ENCODE measurements around the gene ALDOB. TPM values are rescaled to one million over a fixed set of nuclear protein-coding genes. Genes with fewer than 3 reads are reported as not detected.

The ALDOB gene
- polyA plus RNA-seq (2014; cell fraction: cytosol; rRNA removed): not detected in 2 replicates
- polyA plus RNA-seq (2014; cell fraction: nucleus; rRNA removed): not detected in 2 replicates

DNA sequence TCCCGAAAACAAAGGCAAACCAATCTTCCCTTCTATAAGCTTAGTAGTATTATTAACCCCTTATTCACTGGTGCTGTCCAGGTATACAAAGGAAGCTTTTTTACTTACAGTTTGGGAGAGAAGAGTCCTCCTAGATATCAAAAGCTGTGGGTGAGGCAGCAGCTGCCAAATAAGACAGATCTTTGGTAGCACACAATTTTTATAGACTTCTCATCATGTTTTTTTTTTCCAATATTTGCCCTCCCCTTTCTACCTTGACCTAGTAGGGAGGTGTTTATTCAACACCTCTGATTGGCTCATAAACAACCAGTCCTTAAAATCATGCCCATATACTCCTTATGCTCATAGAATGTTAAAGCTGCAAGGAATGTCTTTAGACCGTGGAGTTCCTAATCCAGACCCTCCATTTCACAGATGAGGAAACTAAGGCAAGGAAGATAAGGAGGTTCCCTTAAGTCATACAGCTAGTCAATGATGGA, at the start of gene ALDOB:
TSS of gene ALDOB (minus strand) at position 174 of the 479 bp plus-strand sequence. CDS start 4,887 bp downstream, outside the sequence.
- DNase-seq (ENCODE audit: low spot score): no peak

DNA sequence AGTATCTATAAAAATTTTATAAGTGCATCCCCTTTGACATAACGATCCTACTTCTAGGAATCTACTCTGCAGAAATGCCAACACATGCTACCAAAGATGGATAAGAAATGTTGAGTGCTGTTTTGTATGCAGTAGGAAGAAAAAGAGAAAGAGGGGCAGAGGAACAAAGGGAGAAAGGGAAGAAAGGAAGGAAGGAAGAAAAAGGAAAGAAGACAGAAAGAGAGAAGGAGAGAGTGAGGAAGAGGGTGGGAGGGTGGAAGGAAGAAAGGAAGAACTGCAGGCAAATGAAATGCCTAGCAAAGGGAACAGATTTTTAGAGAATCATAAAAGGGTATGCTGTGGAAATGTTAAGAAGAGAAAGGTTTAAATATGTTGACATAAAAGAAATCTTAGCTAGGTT, 48.5 kb upstream of the ALDOB start:
- no peak for DNase-seq (ENCODE audit: low spot score)

DNA sequence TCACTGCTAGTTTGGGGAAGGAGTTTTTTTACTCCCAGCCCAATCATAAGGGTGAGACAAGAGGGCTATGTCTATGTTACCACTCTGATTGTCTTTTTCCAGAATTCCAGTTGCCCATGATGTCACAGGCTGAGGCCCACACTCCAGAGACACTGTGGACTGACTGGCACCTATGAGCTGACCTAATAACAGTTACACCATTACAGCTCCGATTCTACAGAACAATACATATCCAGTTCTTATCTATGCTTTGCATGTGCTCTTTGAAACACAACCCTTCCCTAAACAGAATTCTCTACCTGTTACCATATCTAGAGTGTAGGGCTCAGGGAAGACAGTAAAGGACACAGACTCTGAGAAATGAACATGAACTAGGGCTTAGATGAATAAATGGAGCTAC, 45.7 kb upstream of the ALDOB start:
- no peak for DNase-seq (ENCODE audit: low spot score)

DNA sequence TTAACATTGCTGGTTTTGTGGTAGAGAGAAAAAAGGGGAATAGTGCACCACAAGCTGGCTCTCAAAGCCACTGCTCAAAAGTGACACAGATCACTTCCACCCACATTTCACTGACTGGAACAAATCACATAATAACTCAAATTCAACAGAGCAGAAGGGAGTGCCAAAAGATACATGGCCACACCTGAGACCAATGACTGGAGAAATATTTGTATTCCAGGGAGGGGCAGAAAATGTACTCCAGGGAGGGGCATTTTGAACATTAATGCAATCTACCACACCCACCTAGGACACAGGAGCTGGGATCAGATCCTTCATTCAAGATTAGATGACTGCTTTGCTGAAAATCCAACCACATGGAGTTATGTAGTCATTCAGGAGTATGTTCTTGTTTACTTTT, 44.8 kb upstream of the ALDOB start:
- no peak for DNase-seq (ENCODE audit: low spot score)

DNA sequence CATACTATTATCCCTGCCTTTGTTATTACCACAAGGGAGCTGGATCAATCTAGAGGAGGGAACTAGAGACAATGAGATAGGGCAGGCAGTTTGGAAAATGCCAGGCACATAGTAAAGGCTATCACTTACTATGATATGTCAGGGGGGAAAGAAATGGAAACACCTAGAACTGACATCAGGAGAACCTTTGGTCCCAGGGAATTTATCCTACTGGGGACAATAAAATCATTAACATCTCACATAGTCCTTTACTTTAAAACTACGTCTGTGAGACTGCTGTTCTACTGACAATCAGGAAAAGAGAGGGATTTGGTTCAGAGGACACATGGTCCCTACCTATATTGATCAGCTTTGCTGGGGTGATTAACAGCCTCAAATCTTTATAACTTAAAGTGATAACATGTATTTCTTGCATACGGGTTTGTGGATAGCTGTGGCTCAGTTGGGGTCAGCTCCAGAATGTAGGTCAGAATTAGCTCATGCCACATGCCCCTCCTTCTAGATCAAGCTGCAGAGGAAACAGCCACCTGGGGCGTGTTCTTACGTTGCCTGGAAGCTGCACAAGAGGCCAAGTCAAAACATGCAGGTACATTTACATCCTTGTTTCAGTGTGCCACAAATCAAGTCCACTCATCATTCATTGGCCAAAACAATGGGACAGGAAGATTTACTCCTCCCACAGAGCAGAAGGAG, 43.9 kb upstream of the ALDOB start:
- DNase-seq (ENCODE audit: low spot score): no peak

DNA sequence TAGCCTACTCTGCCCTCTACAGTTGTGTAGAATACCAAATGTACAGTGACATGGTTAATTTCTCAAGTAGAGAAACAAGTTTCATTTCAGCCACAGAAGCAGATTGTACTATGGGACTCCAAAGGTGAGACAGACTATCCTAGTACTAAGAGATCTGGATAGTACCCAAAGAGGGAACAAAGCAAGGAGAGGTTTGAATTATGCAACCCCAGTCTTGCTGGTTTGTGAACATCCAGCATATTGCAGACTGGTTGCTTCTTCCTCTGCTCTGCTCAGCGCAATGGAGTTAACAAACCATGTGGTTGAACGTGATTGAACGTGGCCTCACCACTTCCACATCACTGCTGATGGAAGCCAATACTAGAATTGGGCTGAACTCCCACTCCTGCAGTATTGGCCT, 43.3 kb upstream of the ALDOB start:
- no peak for DNase-seq (ENCODE audit: low spot score)

DNA sequence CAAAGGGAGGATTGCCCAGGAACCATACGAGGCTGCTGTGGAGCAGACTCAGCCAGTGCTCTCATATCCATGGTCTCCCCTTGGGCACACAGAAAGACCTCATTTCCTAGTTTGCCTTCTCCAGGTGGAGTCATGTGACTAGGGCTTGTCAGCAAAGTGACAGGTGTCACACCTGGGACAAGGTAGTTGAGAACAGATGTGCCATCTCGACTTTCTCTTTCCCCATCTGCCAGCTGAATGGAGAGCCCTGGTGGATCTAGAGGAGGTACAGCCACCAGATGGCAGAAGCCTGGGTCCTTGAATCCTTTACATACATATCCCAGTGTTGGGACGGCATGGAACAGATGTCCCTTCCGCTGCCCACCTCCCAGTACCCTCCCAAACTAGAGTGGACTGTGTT, 42.9 kb upstream of the ALDOB start:
- DNase-seq (ENCODE audit: low spot score): no peak

DNA sequence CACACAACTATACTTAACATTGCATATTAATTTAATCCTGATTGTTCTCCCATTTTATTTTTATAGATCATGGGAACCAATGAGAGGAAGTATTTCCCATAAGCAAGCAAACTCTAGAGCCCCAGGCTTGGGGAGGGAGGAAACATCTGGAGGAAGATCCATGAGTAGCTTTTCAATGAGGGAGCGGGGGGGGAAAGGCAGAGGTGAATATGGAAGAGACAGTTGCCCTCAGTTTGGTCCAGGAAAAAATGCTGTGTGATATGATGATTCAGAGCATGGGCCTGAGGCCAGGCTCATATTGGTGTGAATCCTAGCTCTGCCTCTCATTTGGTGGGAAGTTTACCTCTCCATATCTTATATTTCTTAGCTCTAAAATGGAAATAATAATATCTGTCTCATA, 42.2 kb upstream of the ALDOB start:
- DNase-seq (ENCODE audit: low spot score): no peak

DNA sequence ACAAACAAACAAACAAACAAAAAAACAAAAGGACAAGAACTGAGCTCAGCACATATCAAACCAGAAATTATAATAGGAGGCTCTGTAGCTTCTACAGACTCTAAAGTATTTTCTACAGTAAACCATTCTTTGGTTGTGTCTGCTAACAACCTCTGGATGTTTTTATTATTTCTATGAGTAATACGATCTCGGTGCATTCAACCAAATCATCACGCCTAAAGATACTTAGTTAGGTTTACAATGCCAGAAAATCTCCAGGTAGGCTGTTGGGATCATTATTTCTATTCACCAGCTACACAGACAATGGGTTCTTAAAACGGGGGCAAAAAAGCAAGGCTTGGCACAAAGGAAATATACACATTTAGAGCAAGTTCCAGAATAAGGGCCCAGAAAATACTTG, 41.6 kb upstream of the ALDOB start:
- DNase-seq (ENCODE audit: low spot score): no peak

DNA sequence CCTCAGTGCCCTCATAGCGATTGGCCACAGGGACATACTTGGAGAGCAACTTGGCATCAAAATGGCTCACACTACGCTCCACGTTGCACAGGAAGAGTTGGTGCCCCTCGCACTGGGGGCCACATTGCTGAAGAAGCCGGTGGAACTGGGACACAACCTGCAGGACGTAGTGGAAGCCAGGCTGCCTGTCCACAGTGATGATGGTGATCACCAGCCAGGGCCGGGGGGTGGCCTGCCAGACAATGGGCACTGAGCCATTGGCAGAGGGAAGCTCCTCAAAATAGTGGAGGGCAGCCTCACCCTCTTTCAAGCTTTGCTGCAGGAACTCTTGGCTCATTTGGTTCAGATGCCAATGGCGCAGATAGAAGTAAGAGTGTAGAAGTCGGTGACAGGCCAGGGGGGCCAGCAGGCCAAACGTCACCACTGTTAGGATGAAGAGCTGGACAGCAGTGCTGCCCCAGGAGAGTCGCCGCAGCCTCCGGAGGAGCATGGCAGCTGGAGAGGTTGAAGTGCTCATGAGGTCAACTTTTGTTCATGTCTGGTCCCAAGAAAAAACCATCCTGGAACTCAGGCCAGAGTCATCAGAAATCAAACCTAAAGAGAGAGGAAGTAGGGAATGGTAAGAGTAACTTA, 41.1 kb upstream of the ALDOB start:
- DNase-seq (ENCODE audit: low spot score): no peak

DNA sequence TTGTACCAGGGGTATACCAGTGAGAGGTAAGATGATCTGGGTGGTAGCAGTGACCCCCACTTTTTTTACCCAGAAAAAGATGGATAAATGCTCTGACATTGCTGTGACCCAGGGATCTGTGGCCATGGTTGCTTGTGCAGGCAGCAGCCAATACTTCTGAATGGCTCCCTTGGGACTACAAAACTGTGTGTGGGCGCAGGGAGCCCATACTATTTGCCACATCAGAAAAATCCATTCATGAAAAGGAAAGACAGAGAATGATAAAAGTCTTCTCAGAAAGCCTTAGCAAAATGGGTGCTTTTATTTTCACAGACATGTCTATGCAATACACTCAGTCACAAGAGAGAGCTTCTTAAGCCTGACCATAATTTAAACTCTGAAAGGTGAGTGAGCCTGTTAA, 37.3 kb upstream of the ALDOB start:
- no peak for DNase-seq (ENCODE audit: low spot score)

DNA sequence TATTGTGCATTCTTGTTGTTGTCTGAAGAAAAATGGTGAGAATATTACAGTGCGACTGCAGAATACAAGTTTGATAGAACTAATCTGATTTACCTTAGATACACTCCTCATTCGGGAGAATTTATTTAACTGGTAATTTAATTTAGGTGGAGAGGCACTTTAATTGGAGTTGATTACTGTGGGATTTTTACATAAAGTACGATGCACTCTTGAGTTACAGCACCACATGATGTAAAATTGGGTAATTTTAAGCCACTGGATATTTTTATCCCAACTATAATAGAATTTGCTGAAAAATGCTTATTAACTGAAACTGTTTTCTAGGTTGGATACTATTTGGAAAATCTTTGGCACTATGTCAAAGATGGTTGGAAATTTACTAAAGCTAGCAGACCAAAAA, 35.4 kb upstream of the ALDOB start:
- peak; percentile 18 for DNase-seq (ENCODE audit: low spot score)

DNA sequence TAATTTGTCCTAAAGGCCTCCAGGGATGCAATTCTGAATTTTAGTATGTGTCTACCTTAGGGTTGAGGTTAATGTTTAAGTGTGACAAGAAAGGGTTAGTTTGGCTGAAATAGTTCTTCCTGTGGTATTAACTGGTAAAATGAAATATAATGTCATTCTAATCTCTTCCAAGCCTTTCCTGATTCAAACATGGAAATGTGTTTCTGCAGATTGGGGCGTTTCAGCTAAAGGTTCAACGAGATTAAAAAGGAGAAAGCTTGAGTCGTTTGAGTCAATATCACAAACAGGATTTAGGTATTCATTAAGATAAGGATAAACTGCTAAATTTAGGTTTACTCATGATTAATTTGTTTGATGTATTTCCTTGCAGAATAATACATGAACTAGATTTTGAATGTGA, 34.4 kb upstream of the ALDOB start:
- DNase-seq (ENCODE audit: low spot score): no peak

DNA sequence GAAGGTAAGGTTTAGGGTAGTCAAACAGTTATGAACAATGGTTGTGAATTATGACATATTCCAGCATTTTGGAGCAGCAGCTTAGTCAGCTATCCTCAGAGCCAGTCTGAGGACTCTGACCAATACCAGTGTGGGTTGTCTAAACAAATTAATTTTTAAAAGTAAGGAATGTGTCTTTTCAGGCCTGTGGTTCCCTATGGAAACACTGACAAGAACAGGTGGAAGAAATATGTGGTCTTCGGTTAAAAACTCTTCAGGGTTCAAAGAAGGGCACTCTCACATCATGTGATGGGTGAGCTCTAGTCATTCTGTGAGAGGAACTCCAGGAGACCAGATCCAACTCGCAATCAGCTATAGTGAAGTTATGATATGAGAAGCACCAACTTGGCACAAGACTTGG, 33.5 kb upstream of the ALDOB start:
- DNase-seq (ENCODE audit: low spot score): no peak

DNA sequence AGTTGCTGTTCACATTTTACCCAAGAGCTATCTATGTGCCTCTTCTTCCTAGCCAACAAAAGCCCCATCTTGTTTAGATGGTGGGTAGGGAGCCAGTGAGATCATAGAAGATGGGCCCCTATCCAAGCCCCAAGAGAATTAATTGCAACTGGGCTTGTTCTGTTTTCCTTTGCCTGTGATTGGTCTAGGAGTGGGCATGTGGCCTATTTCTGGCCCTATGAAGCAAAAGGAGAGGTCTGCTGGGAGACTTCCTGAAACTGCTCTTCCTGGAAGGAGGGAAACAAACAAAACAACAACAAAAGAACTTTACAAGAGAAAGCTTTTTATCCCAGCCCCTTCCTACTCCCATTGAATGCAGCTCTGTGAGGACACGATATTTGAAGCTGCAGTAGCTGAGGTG, 32.5 kb upstream of the ALDOB start:
- no peak for DNase-seq (ENCODE audit: low spot score)

DNA sequence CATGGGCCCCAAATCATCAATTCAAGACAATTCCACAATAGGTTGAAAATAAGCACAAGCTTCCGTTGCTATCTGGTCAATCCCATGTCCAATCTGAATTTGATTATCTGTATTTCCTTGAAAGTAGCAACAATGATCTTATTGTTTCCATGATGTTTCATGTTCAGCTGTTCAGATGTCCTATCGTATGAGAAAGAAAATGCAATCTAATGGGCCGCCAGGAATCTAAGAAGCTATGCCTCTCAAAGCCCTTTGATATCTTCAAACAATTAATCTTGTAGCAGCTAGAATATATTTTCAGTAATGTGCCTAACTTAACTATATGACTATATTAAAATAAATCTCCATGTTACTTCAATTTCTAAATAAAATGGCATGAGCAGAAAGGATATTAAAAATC, 32.1 kb upstream of the ALDOB start:
- no peak for DNase-seq (ENCODE audit: low spot score)

DNA sequence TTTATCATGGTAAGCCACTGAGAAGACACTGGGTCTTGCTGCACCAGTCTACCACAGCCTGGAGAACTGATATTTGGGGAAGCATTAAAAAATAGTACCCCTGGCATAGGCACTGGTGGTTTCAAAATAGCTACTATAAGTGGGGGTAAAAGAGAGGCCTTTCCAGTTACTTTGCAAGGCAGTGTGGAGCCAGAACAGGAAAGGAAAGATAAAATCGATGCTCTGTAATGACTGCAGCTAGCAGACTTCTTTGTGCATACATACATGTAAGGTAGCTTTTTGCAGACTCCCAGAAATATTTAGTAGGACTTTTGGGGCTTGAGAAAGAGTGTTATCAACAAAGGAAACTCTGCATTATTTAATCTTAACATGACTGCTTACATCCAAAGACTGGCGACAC, 31.3 kb upstream of the ALDOB start:
- no peak for DNase-seq (ENCODE audit: low spot score)

DNA sequence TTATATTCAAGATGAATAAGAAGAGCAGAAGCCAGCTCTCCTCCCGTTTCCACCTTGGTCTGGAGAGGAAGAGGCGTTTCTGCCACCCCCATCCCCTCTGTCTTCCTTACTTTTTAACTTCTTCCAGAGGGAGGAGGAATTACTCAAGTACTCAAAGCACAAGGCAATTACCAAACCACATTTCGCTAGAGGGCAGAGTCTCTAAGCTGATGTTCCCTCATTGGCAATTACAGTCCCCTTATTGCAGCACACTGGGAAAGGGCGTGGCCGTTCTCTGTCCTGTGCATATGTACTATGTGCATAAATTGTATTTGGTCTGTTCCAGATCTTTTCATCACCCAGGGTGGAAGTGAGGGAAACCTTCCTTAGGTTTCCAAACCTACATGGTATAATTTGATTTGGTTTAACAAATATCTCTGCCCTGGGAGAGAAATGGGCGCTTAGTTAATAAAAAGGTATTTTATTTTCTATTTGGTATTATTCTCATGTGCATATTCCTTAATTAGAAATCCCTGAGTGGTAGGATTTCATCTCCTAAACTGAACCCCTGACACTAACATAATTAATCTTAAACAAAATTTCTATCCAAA, 29.8 kb upstream of the ALDOB start:
- no peak for DNase-seq (ENCODE audit: low spot score)

DNA sequence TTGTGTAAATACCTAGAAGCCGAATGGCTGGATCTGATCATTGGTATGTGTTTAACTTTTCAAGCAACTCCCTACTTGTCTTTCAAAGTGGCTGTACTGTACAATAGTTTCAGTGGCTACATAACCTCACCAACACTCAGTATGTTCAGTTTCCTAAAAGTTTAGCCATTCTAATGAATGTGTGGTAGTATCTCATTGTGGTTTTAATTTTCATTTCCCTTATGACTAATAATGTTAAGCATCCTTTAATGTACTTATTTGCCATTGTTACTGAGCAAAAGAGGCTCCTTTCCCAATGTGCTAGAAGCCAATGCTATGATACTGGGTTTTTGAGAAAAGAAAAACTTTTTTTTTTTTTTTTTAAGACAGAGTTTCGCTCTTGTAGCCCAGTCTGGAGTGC, 27.8 kb upstream of the ALDOB start:
- DNase-seq (ENCODE audit: low spot score): no peak

DNA sequence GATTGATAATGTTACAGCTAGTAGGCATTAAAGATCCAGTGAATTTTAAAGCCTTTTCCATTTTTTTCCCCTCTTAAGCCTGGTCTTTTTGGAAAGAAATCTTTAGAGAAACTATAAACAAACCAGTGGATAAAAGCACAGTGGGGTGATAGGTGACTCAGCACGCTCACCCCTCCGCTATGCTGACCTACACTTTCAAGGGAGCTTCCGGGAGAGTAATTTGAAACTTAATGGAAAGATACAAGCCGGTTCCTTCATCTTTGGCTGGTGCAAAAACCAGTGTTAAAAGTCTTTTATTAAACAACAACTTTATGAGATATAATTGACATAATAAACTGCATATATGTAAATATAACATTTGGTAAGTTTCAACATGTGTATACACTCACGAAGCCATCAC, 27.0 kb upstream of the ALDOB start:
- no peak for DNase-seq (ENCODE audit: low spot score)

DNA sequence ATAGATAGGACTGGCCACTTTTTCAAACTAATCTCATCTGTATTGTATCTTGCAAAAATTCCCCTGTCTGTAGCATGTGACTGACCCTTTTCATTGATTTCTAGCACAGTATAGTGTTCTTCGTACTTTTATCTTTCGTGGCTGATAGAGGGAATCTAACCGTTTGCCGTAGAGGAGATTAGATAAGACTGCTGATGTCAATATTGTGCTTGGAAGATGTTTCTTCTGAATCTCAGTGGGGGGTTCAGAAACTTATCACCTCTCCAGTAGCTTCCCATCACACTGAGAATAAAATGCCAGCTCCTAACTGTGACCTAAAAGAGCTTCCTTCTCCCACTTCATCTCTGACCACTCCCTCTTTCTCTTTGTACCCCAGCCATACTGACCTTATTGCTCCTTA, 25.4 kb upstream of the ALDOB start:
- DNase-seq (ENCODE audit: low spot score): no peak

DNA sequence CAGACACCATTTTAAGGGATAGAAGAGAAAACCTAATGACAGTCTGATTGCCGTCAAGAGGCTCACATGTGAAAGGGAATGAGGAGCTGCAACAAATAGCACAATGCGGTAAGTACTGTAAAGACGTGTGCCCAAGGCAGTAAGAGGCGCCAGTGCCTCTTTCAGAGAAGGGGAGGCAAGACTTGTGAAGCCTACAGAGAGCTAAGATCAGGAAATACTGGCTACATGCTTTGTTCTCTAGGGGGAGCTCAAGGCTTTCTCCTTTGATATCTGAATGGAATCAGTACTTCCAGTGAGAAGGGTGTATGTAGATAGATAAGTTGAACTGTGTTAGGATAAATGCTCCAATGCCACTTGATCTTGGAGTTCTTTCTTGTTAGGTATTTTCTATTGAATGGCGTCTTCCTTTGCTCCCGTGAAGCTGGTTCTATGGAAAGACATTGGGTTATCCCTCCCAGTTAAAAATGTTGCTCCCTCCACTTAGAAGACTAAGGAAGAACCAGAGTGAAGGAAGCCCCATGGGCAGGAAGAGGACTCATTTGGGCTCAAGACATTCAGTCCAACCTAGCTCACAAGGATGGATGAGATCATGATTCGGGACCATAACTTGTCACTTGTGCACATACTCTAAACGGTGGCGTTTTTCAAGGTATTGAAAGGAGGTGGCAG, 23.5 kb upstream of the ALDOB start:
- DNase-seq (ENCODE audit: low spot score): peak; percentile 78

Measured in SK-N-DZ (cell line).